K562 (cell line): ENCODE data around the gene FAM240A. TPM values are rescaled to one million over a fixed set of nuclear protein-coding genes. Genes with fewer than 3 reads are reported as not detected.
A peak's percentile ranks its signal among the peaks of the same experiment; 100 is the strongest.

ENCODE experiments used
- MLLT1 ChIP-seq, 2 experiments: fragments of 450-650 bp; IDR thresholded peaks; 2 replicates each; pipeline ENCODE4 v1.6.1; 2016
- NFIC ChIP-seq: fragments of 450-650 bp; IDR thresholded peaks from 2 replicates; pipeline ENCODE4 v1.6.1; 2017; ENCODE audit warnings: mild to moderate bottlenecking, inconsistent platforms
- PHF20 ChIP-seq: fragments of 450-650 bp; IDR thresholded peaks from 2 replicates; pipeline ENCODE4 v1.6.1; 2018; ENCODE audit not compliant: partially characterized antibody
- RBM25 ChIP-seq: fragments of 200-400 bp; formaldehyde crosslinking; IDR thresholded peaks from 2 replicates; pipeline ENCODE4 v1.6.1; 2018; ENCODE audit warnings: low read length, low read depth, moderate library complexity; ENCODE audit not compliant: severe bottlenecking
- RFX5 ChIP-seq: IDR thresholded peaks from 2 replicates; pipeline ENCODE4 v1.6.1; 2011; ENCODE audit warnings: low read depth, mild to moderate bottlenecking, improper control_type of control experiment, low read length
- SIRT6 ChIP-seq: IDR thresholded peaks from one replicate; pipeline ENCODE4 v1.6.1; 2012; ENCODE audit warnings: low read depth, mild to moderate bottlenecking, control low read depth, inconsistent platforms, low read length, moderate library complexity
- SRF ChIP-seq, 2 experiments: fragments of 250-450, 450-650 bp in 1 of 2; sonication (Bioruptor Pico) in 1 of 2; sonication (generic) in 1 of 2; formaldehyde crosslinking; IDR thresholded peaks; 2 replicates each; pipeline versions ENCODE4 v1.5.0 to v1.5.1; 2020 to 2022; ENCODE audit warnings: mild to moderate bottlenecking in 1 of 2, missing genetic modification reagents in 1 of 2
- TGIF2 ChIP-seq: sonication (generic); formaldehyde crosslinking; IDR thresholded peaks from 2 replicates; pipeline ENCODE4 v1.8.1; 2022; ENCODE audit warnings: mild to moderate bottlenecking, missing genetic modification reagents, moderate library complexity
- TRIM25 ChIP-seq: fragments of 450-650 bp; IDR thresholded peaks from 2 replicates; pipeline ENCODE4 v1.7.0; 2016; ENCODE audit warnings: borderline replicate concordance
- ZBTB26 ChIP-seq: fragments of 450-650 bp; formaldehyde crosslinking; IDR thresholded peaks from 2 replicates; pipeline ENCODE4 v1.4.0; 2022; ENCODE audit warnings: missing genetic modification characterization
- ZNF143 ChIP-seq: sonication (generic); formaldehyde crosslinking; IDR thresholded peaks from 2 replicates; pipeline ENCODE4 v1.9.0; 2022; ENCODE audit warnings: mild to moderate bottlenecking, missing genetic modification reagents
- ZNF57 ChIP-seq: fragments of 450-650 bp; formaldehyde crosslinking; IDR thresholded peaks from 2 replicates; pipeline ENCODE4 v1.4.0; 2020; ENCODE audit warnings: mild to moderate bottlenecking, moderate library complexity
- ZNF589 ChIP-seq: fragments of 200-800 bp; sonication (Bioruptor generic); IDR thresholded peaks from 2 replicates; pipeline ENCODE4 v1.6.1; 2016; ENCODE audit warnings: low read depth, missing genetic modification characterization, missing compliant biosample characterization
- ZNF778 ChIP-seq: fragments of 450-650 bp; formaldehyde crosslinking; IDR thresholded peaks from 2 replicates; pipeline ENCODE4 v1.4.0; 2020; ENCODE audit warnings: mild to moderate bottlenecking, moderate library complexity
- polyA plus RNA-seq, 8 experiments: library from polyadenylated mRNA; depleted of rRNA in 4 of 8; stranded (reverse) in 5 of 8; unstranded in 3 of 8; fragments of >200 nt; fragmentation: Nextera tagmentation in 2 of 8; fragmentation: Illumina TruSeq in 1 of 8; extraction: Ambion mirVana in 2 of 8; extraction: Trizol in 1 of 8; gene quantifications; 2 replicates each; pipeline versions ENCODE4 v1.2.1 to v1.2.3, GENCODE V29; 2011 to 2014; ENCODE audit warnings: inconsistent platforms in 1 of 8, missing spikeins in 1 of 8
- total RNA-seq, 7 experiments: library from RNA; depleted of rRNA in 6 of 7; stranded (reverse); fragments of >200 nt in 6 of 7; fragmentation: Illumina TruSeq in 2 of 7; extraction: Trizol in 2 of 7; gene quantifications; 2 replicates each; pipeline versions ENCODE4 v1.2.1 to v1.2.3, GENCODE V29; 2011 to 2021; ENCODE audit warnings: low replicate concordance in 1 of 7
- TF ChIP-seq, protein P1 (sequence below): fragments of 250-450 bp; sonication (Bioruptor Pico); IDR thresholded peaks from 2 replicates; pipeline ENCODE4 v1.8.0; 2021; ENCODE audit warnings: moderate library complexity, mild to moderate bottlenecking, inconsistent platforms
- TF ChIP-seq, protein P2 (sequence below): fragments of 450-650 bp; IDR thresholded peaks from 2 replicates; pipeline ENCODE4 v1.6.1; 2016; ENCODE audit warnings: mild to moderate bottlenecking
- TF ChIP-seq, protein P3 (sequence below): fragments of 250-450 bp; sonication (Bioruptor Pico); IDR thresholded peaks from 2 replicates; pipeline ENCODE4 v1.9.0; 2021; ENCODE audit warnings: mild to moderate bottlenecking

Gene FAM240A
- total and polyA plus RNA-seq, 9 of the 15 experiments (the other 6 are each of a cell fraction or from before 2014, with no cell fraction given), result not detected

DNA sequence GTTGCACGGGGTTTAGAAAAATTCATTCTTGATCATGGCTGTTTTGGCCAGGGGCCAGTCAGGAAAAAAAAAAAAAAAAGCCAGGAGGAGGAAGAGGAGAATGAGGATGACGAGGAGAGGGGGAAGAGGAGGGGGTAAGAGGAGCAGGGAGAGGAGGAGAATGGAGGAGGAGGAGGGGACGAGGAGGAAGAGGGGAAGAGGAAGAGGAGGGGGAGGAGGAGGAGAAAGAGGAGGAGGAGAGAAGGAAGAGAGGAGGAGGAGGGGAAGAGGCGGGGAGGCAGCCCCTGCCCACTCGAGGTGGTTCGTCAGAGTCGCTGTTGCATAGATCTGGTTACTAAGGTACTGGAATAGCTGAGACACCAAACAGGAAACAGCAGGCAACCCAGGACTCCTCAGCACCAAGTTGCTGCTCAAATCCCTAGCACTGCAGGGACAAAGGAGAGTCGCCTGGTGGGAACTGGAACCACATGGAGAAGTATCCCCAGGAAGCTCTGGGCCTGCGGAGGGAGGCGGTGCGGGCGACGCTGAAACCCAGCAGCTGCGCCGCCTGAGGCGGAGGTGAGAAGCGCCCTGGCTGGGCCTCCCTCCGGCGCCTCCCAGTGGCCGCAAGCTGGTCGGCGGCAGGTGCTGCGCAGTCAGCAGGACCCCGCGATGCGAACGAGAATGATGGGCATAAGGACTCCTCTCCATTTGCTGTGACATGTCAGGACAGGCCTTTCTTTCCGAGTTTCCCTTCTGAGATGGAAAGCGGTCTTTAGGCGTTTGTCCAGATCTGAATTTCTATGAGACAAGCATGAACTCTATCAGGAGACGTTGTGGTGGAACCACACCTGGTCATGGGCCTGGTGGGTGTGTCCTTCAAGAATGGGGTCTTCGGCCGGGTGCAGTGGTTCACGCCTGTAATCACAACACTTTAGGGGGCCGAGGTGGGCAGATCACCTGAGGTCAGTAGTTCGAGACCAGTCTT lies 17.5 kb downstream of the FAM240A start (continued):
- peak in 1 of 2 experiments; percentile 59; a peak in 1 of 4 replicates for TF ChIP-seq SRF (CRISPR knock-in tag; IDR thresholded peaks at IDR 0.05)
- TF ChIP-seq ZNF589 (CRISPR knock-in tag), result no peak; the same call in 1 of the 2 replicates
- TF ChIP-seq, protein P1, sequence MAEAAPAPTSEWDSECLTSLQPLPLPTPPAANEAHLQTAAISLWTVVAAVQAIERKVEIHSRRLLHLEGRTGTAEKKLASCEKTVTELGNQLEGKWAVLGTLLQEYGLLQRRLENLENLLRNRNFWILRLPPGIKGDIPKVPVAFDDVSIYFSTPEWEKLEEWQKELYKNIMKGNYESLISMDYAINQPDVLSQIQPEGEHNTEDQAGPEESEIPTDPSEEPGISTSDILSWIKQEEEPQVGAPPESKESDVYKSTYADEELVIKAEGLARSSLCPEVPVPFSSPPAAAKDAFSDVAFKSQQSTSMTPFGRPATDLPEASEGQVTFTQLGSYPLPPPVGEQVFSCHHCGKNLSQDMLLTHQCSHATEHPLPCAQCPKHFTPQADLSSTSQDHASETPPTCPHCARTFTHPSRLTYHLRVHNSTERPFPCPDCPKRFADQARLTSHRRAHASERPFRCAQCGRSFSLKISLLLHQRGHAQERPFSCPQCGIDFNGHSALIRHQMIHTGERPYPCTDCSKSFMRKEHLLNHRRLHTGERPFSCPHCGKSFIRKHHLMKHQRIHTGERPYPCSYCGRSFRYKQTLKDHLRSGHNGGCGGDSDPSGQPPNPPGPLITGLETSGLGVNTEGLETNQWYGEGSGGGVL, result no peak
- TF ChIP-seq TGIF2, result 0 out of 2 replicates have a peak, but pooled peaks have one; percentile 49
- TF ChIP-seq PHF20, result peak; percentile 40
- peak; percentile 60 for TF ChIP-seq NFIC
- TF ChIP-seq ZBTB26, result 0 out of 2 replicates have a peak, but pooled peaks have one; percentile 45
- no peak for TF ChIP-seq TRIM25
- TF ChIP-seq, protein P2, sequence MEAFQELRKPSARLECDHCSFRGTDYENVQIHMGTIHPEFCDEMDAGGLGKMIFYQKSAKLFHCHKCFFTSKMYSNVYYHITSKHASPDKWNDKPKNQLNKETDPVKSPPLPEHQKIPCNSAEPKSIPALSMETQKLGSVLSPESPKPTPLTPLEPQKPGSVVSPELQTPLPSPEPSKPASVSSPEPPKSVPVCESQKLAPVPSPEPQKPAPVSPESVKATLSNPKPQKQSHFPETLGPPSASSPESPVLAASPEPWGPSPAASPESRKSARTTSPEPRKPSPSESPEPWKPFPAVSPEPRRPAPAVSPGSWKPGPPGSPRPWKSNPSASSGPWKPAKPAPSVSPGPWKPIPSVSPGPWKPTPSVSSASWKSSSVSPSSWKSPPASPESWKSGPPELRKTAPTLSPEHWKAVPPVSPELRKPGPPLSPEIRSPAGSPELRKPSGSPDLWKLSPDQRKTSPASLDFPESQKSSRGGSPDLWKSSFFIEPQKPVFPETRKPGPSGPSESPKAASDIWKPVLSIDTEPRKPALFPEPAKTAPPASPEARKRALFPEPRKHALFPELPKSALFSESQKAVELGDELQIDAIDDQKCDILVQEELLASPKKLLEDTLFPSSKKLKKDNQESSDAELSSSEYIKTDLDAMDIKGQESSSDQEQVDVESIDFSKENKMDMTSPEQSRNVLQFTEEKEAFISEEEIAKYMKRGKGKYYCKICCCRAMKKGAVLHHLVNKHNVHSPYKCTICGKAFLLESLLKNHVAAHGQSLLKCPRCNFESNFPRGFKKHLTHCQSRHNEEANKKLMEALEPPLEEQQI, result no peak
- no peak for TF ChIP-seq ZNF143 (CRISPR knock-in tag)
- no peak for TF ChIP-seq RBM25
- TF ChIP-seq RFX5, result no peak
- TF ChIP-seq, protein P3, sequence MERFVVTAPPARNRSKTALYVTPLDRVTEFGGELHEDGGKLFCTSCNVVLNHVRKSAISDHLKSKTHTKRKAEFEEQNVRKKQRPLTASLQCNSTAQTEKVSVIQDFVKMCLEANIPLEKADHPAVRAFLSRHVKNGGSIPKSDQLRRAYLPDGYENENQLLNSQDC (CRISPR knock-in tag), result no peak
- no peak for TF ChIP-seq ZNF57
- TF ChIP-seq SIRT6, result no peak
- peak; percentile 41 to 87; a peak in 3 of 4 replicates for TF ChIP-seq MLLT1 (IDR thresholded peaks at IDR 0.05)
- no peak for TF ChIP-seq ZNF778 (CRISPR knock-in tag)
